ENCODE data around the gene KATNBL1.
A peak's percentile ranks its signal among the peaks of the same experiment; 100 is the strongest.

KATNBL1 gene

GRCh38 chr15:34240537-34240936 is 30.6 kb upstream of the KATNBL1 start:
- TF ChIP-seq ZNF565 (CRISPR knock-in tag; conservative IDR thresholded peaks at IDR 0.05; ENCODE audit: low read depth), result no peak
- no peak for TF ChIP-seq ZNF70 (CRISPR knock-in tag; IDR thresholded peaks at IDR 0.05)
- no peak for TF ChIP-seq RARB (CRISPR knock-in tag; IDR thresholded peaks at IDR 0.05)
- TF ChIP-seq SNAI2 (CRISPR knock-in tag; IDR thresholded peaks at IDR 0.05), result no peak
- TF ChIP-seq ZFP3 (CRISPR knock-in tag; IDR thresholded peaks at IDR 0.05), result no peak
- no peak for TF ChIP-seq ZC3H10 (CRISPR knock-in tag; IDR thresholded peaks at IDR 0.05)
- TF ChIP-seq OSR1 (CRISPR knock-in tag; IDR thresholded peaks at IDR 0.05), result no peak
- TF ChIP-seq ESRRG (CRISPR knock-in tag; IDR thresholded peaks at IDR 0.05), result no peak
- TF ChIP-seq ZNF8 (CRISPR knock-in tag; IDR thresholded peaks at IDR 0.05), result no peak
- TF ChIP-seq, protein P1, sequence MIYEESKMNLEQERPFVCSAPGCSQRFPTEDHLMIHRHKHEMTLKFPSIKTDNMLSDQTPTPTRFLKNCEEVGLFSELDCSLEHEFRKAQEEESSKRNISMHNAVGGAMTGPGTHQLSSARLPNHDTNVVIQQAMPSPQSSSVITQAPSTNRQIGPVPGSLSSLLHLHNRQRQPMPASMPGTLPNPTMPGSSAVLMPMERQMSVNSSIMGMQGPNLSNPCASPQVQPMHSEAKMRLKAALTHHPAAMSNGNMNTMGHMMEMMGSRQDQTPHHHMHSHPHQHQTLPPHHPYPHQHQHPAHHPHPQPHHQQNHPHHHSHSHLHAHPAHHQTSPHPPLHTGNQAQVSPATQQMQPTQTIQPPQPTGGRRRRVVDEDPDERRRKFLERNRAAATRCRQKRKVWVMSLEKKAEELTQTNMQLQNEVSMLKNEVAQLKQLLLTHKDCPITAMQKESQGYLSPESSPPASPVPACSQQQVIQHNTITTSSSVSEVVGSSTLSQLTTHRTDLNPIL (CRISPR knock-in tag; IDR thresholded peaks at IDR 0.05; ENCODE audit: low read depth), result no peak
- TF ChIP-seq TCF4 (CRISPR knock-in tag; IDR thresholded peaks at IDR 0.05; ENCODE audit: borderline replicate concordance), result no peak
- ATAC-seq, result no peak

- TF ChIP-seq, protein P1 (CRISPR knock-in tag; IDR thresholded peaks at IDR 0.05; ENCODE audit: low read depth), result no peak
- no peak for TF ChIP-seq RARB (CRISPR knock-in tag; IDR thresholded peaks at IDR 0.05)
- TF ChIP-seq ISL1 (CRISPR knock-in tag; IDR thresholded peaks at IDR 0.05), result 0 out of 2 replicates have a peak, but pooled peaks have one; percentile 7
- TF ChIP-seq SNAI2 (CRISPR knock-in tag; IDR thresholded peaks at IDR 0.05), result no peak
- peak; percentile 94 for ATAC-seq
Measured at GRCh38 chr15:34239151-34239808, 29.4 kb upstream of the KATNBL1 start.

- ATAC-seq, result no peak
- TF ChIP-seq ZNF565 (CRISPR knock-in tag; conservative IDR thresholded peaks at IDR 0.05; ENCODE audit: low read depth) (no peak), ZNF70 (CRISPR knock-in tag; IDR thresholded peaks at IDR 0.05) (no peak)
Measured at GRCh38 chr15:34233614-34234013, 23.7 kb upstream of the KATNBL1 start.

- TF ChIP-seq, protein P2, sequence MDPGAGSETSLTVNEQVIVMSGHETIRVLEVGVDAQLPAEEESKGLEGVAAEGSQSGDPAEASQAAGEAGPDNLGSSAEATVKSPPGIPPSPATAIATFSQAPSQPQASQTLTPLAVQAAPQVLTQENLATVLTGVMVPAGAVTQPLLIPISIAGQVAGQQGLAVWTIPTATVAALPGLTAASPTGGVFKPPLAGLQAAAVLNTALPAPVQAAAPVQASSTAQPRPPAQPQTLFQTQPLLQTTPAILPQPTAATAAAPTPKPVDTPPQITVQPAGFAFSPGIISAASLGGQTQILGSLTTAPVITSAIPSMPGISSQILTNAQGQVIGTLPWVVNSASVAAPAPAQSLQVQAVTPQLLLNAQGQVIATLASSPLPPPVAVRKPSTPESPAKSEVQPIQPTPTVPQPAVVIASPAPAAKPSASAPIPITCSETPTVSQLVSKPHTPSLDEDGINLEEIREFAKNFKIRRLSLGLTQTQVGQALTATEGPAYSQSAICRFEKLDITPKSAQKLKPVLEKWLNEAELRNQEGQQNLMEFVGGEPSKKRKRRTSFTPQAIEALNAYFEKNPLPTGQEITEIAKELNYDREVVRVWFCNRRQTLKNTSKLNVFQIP (CRISPR knock-in tag; IDR thresholded peaks at IDR 0.05; ENCODE audit: borderline replicate concordance, low read depth), result no peak
- TF ChIP-seq ZNF70 (CRISPR knock-in tag; IDR thresholded peaks at IDR 0.05) (no peak), ZFP3 (CRISPR knock-in tag; IDR thresholded peaks at IDR 0.05) (no peak), PPARA (CRISPR knock-in tag; IDR thresholded peaks at IDR 0.05; ENCODE audit: borderline replicate concordance) (no peak), CSDC2 (CRISPR knock-in tag; IDR thresholded peaks at IDR 0.05) (no peak), SNAI2 (CRISPR knock-in tag; IDR thresholded peaks at IDR 0.05) (no peak), ISL1 (CRISPR knock-in tag; IDR thresholded peaks at IDR 0.05) (no peak), TCF4 (CRISPR knock-in tag; IDR thresholded peaks at IDR 0.05; ENCODE audit: borderline replicate concordance) (no peak), TOX (CRISPR knock-in tag; IDR thresholded peaks at IDR 0.05; ENCODE audit: borderline replicate concordance) (no peak), PATZ1 (CRISPR knock-in tag; IDR thresholded peaks at IDR 0.05; ENCODE audit: borderline replicate concordance) (no peak), ZNF565 (CRISPR knock-in tag; conservative IDR thresholded peaks at IDR 0.05; ENCODE audit: low read depth) (no peak), RARB (CRISPR knock-in tag; IDR thresholded peaks at IDR 0.05) (no peak), BACH2 (CRISPR knock-in tag; IDR thresholded peaks at IDR 0.05; ENCODE audit: borderline replicate concordance) (no peak), OSR1 (CRISPR knock-in tag; IDR thresholded peaks at IDR 0.05) (no peak), ARNTL (CRISPR knock-in tag; IDR thresholded peaks at IDR 0.05; ENCODE audit: borderline replicate concordance, low read depth) (no peak), CSRNP3 (CRISPR knock-in tag; IDR thresholded peaks at IDR 0.05) (no peak)
- TF ChIP-seq, protein P1 (CRISPR knock-in tag; IDR thresholded peaks at IDR 0.05; ENCODE audit: low read depth), result no peak
- TF ChIP-seq, protein P3, sequence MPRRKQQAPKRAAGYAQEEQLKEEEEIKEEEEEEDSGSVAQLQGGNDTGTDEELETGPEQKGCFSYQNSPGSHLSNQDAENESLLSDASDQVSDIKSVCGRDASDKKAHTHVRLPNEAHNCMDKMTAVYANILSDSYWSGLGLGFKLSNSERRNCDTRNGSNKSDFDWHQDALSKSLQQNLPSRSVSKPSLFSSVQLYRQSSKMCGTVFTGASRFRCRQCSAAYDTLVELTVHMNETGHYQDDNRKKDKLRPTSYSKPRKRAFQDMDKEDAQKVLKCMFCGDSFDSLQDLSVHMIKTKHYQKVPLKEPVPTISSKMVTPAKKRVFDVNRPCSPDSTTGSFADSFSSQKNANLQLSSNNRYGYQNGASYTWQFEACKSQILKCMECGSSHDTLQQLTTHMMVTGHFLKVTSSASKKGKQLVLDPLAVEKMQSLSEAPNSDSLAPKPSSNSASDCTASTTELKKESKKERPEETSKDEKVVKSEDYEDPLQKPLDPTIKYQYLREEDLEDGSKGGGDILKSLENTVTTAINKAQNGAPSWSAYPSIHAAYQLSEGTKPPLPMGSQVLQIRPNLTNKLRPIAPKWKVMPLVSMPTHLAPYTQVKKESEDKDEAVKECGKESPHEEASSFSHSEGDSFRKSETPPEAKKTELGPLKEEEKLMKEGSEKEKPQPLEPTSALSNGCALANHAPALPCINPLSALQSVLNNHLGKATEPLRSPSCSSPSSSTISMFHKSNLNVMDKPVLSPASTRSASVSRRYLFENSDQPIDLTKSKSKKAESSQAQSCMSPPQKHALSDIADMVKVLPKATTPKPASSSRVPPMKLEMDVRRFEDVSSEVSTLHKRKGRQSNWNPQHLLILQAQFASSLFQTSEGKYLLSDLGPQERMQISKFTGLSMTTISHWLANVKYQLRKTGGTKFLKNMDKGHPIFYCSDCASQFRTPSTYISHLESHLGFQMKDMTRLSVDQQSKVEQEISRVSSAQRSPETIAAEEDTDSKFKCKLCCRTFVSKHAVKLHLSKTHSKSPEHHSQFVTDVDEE (CRISPR knock-in tag; IDR thresholded peaks at IDR 0.05), result no peak
- peak; percentile 55 for ATAC-seq
Measured at GRCh38 chr15:34223904-34224596, 14.2 kb upstream of the KATNBL1 start.
